Stomach (tissue), 9 donors: Measurements from ENCODE around the gene HYAL2. TPM values are rescaled to one million over a fixed set of nuclear protein-coding genes. Genes with fewer than 3 reads are reported as not detected.
A peak's percentile ranks its signal among the peaks of the same experiment; 100 is the strongest.

Experiments
- DNase-seq, 2 donors: peaks; one replicate each; pipeline versions ENCODE4 v3.0.0 to v3.0.0-alpha.2; 2013 to 2019
- H3K27ac ChIP-seq, 5 donors: fragments of 200-600 bp in 4 of 5; sonication (generic) in 4 of 5; one replicate each; pipeline ENCODE4 v1.5.1; 2013 to 2019; ENCODE audit warnings: mild to moderate bottlenecking in 1 of 5, moderate library complexity in 1 of 5
- H3K27me3 ChIP-seq, 3 donors: fragments of 200-600 bp; sonication (generic); one replicate each; pipeline ENCODE4 v1.5.1; 2017 to 2019; ENCODE audit warnings: mixed run types in 1 of 3
- H3K36me3 ChIP-seq, 4 donors: fragments of 200-600 bp; sonication (generic); 1 replicate in 3 of 4; 2 replicates in 1 of 4; pipeline ENCODE4 v1.5.1; 2016 to 2019
- H3K4me1 ChIP-seq, 4 donors: fragments of 200-600 bp; sonication (generic); one replicate each; pipeline ENCODE4 v1.5.1; 2016 to 2019
- H3K4me3 ChIP-seq, 4 donors: fragments of 200-600 bp; sonication (generic) in 3 of 4; one replicate each; pipeline ENCODE4 v1.5.1; 2016 to 2019; ENCODE audit warnings: mild to moderate bottlenecking in 1 of 4
- H3K9me3 ChIP-seq, 4 donors: fragments of 200-600 bp; sonication (generic); one replicate each; pipeline ENCODE4 v1.5.1; 2016 to 2019
- EP300 ChIP-seq: sonication (generic); formaldehyde crosslinking; IDR thresholded peaks from one replicate; pipeline ENCODE4 v1.6.1; 2017; ENCODE audit warnings: antibody characterized with exemption
- POLR2A ChIP-seq, 4 donors: fragments of 450-650 bp; IDR thresholded peaks; one replicate each; pipeline ENCODE4 v1.6.1; 2016; ENCODE audit warnings: antibody characterized with exemption in 4 of 4, control low read depth in 2 of 4, mild to moderate bottlenecking in 1 of 4, moderate library complexity in 1 of 4
- POLR2AphosphoS5 ChIP-seq, 3 donors: sonication (generic); formaldehyde crosslinking; IDR thresholded peaks; one replicate each; pipeline ENCODE4 v1.6.1; 2016; ENCODE audit warnings: antibody characterized with exemption in 3 of 3
- WGBS, 5 donors: extraction: QIAGEN DNeasy Blood & Tissue Kit in 3 of 5; methylation state at CpG; one replicate each; pipeline versions ENCODE4 v1.1.5 to v1.1.7; 2013 to 2018; 5-methylcytosine and 5-hydroxymethylcytosine counted together
- intact Hi-C: fragments of 100-400 bp; cut with DNase I; formaldehyde crosslinking; loops from one replicate; pipeline ENCODE4 v1.15.1; 2023; ENCODE audit warnings: low total_unique reads
- polyA plus RNA-seq, 3 donors: library from polyadenylated mRNA; stranded (reverse); fragments of 200-250 nt; gene quantifications; one replicate each; pipeline ENCODE4 v1.2.3, GENCODE V29; 2013
- total RNA-seq, 5 donors: library from RNA; depleted of rRNA; stranded (reverse); fragments of >200 nt; gene quantifications; one replicate each; pipeline versions ENCODE4 v1.1.0 to v1.2.3, GENCODE V29; 2014 to 2016
- TF ChIP-seq, protein P1 (sequence below), 7 experiments: fragments of 450-650 bp in 4 of 7; fragments of 200-600 bp in 3 of 7; sonication (generic) in 3 of 7; IDR thresholded peaks; one replicate each; pipeline ENCODE4 v1.5.1; 2016 to 2019; ENCODE audit warnings: antibody characterized with exemption in 7 of 7, control low read depth in 2 of 7, mild to moderate bottlenecking in 1 of 7
- donor health status: healthy with polysubstance abuse.
- donor health status: Bipolar disorder and iron deficiency.
- donor health status: healthy.

Gene HYAL2
- total and polyA plus RNA-seq, 8 donors: 11.1 to 96.4 (median 28.6) TPM

DNA sequence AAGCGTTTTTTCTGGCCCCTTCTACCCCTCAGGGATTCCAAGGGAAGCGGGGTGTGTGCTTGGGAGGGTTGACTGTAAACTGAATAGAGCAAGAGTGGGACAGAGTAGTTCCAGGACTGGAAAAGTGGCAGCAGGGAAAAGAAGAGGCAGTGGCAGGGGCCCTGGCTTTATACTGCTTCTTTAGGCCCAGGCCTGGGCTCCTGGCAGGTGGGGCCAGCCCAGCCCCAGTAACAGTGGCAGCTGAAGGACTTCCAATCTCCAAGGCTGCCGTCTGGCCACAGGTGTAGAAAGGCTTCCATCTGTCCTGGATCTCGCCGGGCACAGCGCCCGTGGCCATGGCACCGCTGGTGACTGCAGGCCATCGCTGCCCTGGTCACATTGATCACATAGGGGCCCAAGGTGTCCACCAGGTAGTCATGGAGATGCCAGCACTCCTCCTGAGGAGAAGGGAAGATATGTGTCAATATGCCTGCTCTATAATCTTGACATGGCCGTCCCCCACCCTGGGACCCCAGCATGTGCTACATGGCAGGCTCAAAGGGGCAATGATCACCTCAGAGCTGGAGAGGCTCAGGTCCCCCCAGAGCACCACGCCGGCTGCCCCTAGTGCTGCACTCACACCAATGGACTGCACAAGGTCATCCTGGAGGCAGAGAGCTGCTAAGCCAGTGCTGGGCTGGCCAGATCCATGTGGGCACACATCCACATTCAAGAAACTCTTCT is 29.3 kb downstream of the HYAL2 start:
- Histone ChIP-seq H3K4me3 (peak overlapping the region; percentile 86 to 99 (median 96)), H3K27ac (peak overlapping the region; percentile 89 to 99 (median 97)), H3K36me3 (peaks cover 29 to 39% (median 31%) of the 10 kb centered on the region in 4 donors), H3K4me1 (peaks cover 36 to 60% (median 54%) of the 10 kb centered on the region in 4 donors), H3K27me3 (no peaks in the 10 kb centered on the region), H3K9me3 (no peaks in the 10 kb centered on the region)
- no peak for DNase-seq
- no peak for TF ChIP-seq EP300
- WGBS, 5 donors: 56 to 78% (median 74%) methylated on average over 5 to 12 of the region's 12 CpGs
- intact Hi-C loops: no loop called here

DNA sequence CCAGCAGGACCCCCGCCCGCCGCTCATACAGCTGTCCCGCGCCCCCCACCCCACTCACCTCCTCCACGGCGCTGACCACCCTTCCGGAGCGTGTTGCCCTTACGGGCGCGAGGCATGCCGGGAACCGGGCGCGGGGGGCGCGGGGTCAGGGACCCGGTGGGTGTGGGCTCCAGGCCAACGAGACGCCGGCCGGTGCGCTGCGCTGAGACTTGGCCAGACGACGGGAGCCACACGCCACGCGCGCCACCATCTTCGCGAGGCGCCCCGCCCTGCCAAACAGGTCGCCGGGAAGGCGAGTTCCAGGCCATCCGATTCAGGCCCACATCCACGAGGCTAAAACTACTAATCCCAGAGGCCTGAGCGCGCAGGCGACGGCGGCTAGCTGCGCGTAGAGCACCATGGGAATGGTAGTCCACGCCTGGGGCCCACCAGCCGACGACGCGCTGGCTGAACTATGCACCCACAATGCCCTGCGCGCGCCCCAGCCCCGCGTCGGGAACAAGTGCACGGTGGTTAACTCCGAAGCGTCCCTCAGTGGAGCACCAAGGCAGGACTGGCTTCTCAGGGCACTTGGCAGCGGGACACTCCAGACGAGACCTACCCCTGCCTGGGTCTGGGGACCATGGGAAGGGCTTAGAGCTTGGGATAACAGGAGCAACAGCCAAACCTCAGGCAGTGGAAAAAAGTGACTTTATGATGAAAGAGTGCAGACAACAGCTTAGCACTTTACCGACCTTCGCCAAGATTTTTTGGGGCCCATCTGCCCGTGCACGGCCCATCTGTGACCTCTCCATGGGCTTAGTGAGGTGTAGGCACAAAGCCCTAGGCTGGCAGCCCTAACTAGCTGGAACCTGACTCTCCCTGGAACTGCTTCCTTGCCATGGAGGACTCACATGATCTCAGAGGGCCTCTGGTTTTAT is 30.1 kb downstream of the HYAL2 start, which contains the start of gene IFRD2:
Gene IFRD2 (minus strand): TSS at position 271 of the 920 bp plus-strand sequence. CDS start 155 bp downstream, at position 116.
- 0 to 1% (median 1%) methylated on average over 28 to 67 of the region's 67 CpGs for WGBS, 5 donors
- Histone ChIP-seq H3K36me3 (peaks cover 37 to 45% (median 39%) of the 10 kb centered on the region in 4 donors), H3K4me1 (peaks cover 30 to 52% (median 47%) of the 10 kb centered on the region in 4 donors), H3K27ac (peak within 1 kb of the TSS; percentile 95 to 99 (median 97)), H3K27me3 (no peaks in the 10 kb centered on the region), H3K9me3 (no peaks in the 10 kb centered on the region), H3K4me3 (peak within 1 kb of the TSS; percentile 86 to 99 (median 96))
- intact Hi-C loops: no loop called here
- TF ChIP-seq EP300 (no peak), POLR2AphosphoS5 (IDR thresholded peaks at IDR 0.05) (peak; percentile 85 to 98 (median 93)), POLR2A (IDR thresholded peaks at IDR 0.05) (no peak)
- TF ChIP-seq, protein P1, sequence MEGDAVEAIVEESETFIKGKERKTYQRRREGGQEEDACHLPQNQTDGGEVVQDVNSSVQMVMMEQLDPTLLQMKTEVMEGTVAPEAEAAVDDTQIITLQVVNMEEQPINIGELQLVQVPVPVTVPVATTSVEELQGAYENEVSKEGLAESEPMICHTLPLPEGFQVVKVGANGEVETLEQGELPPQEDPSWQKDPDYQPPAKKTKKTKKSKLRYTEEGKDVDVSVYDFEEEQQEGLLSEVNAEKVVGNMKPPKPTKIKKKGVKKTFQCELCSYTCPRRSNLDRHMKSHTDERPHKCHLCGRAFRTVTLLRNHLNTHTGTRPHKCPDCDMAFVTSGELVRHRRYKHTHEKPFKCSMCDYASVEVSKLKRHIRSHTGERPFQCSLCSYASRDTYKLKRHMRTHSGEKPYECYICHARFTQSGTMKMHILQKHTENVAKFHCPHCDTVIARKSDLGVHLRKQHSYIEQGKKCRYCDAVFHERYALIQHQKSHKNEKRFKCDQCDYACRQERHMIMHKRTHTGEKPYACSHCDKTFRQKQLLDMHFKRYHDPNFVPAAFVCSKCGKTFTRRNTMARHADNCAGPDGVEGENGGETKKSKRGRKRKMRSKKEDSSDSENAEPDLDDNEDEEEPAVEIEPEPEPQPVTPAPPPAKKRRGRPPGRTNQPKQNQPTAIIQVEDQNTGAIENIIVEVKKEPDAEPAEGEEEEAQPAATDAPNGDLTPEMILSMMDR (IDR thresholded peaks at IDR 0.05): no peak
- DNase-seq: peak; percentile 98 to 99

DNA sequence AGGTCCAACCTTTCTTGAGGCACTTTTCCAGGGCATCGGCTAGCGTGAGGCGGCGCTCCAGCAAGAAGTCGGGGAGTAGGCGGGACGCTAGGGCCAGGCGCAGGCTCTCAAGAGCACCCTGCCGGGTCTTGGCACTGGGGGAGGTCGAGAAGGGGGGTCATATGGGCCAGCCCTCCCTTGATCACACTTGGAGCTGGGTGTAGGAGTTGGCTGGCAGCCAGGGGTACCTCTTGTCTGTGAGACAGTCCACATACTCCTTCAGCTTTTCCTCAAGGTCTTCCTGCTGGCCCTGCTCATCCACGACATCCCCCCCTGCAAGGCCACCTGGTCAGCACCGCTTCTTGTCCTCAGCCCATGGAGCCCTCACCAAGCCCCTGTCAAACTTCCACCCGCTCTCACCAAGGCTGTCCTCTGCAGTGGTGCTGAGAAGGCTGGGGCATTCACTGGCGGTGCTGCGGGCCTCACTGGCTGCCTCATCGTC is 32.3 kb downstream of the HYAL2 start:
- peak overlapping the region; percentile 95 to 99 (median 97) for H3K27ac ChIP-seq
- TF ChIP-seq POLR2A (IDR thresholded peaks at IDR 0.05) (no peak), POLR2AphosphoS5 (IDR thresholded peaks at IDR 0.05) (no peak), EP300 (no peak)
- TF ChIP-seq, protein P1 (IDR thresholded peaks at IDR 0.05): no peak
- no peaks in the 10 kb centered on the region for H3K9me3 ChIP-seq
- H3K4me1 ChIP-seq: peaks cover 30 to 48% (median 43%) of the 10 kb centered on the region in 4 donors
- WGBS, 5 donors: 44 to 77% (median 73%) methylated on average over 15 to 16 of the region's 16 CpGs
- H3K27me3 ChIP-seq: no peaks in the 10 kb centered on the region
- DNase-seq: peak; percentile 26 to 57
- intact Hi-C loops: no loop called here
- peaks cover 34 to 45% (median 44%) of the 10 kb centered on the region in 4 donors for H3K36me3 ChIP-seq
- H3K4me3 ChIP-seq: peak overlapping the region in 2 of 4 donors; percentile 8 to 99

DNA sequence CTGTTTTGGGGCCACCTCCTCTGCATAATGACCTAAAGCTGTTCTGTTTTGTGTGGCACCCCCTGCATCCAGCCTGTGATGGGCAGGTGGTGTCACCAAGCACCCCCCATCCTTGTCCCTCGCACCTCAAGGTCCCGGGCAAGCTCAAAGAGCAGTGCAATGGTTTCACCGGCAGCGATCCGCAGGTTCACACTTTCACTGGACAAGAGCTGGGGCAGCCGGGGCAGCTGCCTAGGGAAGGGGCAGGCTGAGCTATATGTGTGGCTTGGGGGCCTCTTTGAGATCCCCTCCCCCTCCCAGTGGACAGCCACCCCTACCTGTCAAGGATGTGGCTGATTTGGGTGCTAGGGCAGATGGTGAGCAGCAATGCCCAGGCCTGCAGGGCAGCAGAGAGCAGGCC is 33.4 kb downstream of the HYAL2 start:
- intact Hi-C loops: no loop called here

More for the DNA sequence above, 33.4 kb downstream of the HYAL2 start:
- Histone ChIP-seq H3K27ac (peak overlapping the region in 2 of 5 donors; percentile 97 to 99), H3K36me3 (peaks cover 34 to 45% (median 44%) of the 10 kb centered on the region in 4 donors), H3K9me3 (no peaks in the 10 kb centered on the region), H3K4me1 (peaks cover 30 to 48% (median 43%) of the 10 kb centered on the region in 4 donors), H3K27me3 (no peaks in the 10 kb centered on the region), H3K4me3 (no peak overlapping the region)
- TF ChIP-seq EP300 (no peak), POLR2A (IDR thresholded peaks at IDR 0.05) (no peak), POLR2AphosphoS5 (IDR thresholded peaks at IDR 0.05) (no peak)
- TF ChIP-seq, protein P1 (IDR thresholded peaks at IDR 0.05): no peak
- 94 to 100% (median 97%) methylated on average over 6 of the region's 6 CpGs for WGBS, 5 donors
- DNase-seq: no peak
